Germinal center (tissue), 1 donor: Measurements from ENCODE around the gene TNFRSF11A.

Experiments used
- DNase-seq: peaks from one replicate; pipeline ENCODE4 v3.0.0; 2012; ENCODE audit warnings: mixed read lengths, low spot score

Gene TNFRSF11A

DNA sequence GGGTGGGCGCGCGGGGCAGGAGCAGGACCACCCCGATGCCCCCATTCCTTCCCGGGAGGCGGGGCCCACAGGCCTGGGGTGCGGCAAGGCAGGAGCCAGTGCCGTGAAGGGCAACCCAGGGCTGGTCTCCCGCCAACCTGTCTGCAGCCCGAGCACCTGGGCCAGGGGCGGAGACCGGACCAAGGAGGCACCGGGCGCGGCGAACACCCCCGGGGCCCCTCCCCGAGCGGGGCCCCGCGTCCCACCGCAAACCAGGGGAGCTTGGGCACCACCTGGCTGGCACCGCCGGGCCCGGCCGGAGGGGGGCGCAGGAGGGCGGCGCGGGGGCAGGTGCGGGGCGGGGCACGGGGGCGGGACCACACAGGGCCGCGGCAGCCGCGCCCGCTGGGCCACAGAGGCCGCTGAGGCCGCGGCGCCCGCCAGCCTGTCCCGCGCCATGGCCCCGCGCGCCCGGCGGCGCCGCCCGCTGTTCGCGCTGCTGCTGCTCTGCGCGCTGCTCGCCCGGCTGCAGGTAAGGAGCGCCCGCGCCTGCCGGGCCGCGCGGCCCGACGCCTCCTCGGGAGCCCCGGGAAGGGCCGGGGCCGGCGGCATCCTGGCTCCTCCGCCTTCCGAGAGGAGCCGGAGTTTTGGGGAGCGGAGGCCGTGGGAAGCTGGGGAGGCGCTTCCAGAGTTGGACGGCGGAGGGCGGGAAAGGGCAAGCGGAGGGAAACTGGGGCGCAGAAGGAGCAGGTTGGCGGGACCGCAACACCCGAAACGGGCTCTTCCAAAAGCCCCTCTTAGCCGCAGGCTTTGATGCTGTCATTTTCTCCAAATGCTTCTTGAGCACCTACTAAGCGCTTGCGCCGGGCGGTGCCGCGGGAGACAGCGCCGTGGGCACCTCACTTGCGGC, at the start of gene TNFRSF11A:
Gene TNFRSF11A (plus strand): TSS at position 394 of the 889 bp plus-strand sequence. CDS start 43 bp downstream, at position 437.
- peak; percentile 85 for DNase-seq

- DNase-seq, result no peak
These were observed 48.1 kb upstream of the TNFRSF11A start for GRCh38 chr18:62277045-62277444.

DNA sequence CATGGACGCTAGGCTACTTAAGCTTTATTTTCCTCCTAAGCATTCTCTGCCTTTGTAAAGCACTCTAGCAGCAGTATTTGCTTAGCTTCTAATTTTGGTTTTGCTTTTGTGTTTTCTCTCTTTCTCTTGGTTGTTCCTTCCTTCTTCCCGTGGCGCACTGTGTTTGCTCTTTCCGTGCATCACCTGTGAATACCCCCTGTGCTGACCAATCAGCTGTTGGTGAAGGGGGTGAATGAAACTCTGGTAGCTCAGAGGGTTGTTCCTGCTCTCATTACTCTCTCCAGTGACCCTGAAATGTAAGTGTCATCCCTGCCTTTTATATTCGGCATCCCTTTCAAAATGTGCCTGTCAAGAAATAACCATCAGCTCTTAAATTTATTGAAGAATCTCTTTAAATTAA, 45.5 kb upstream of the TNFRSF11A start:
- DNase-seq, result no peak

GRCh38 chr18:62280058-62280457, 45.1 kb upstream of the TNFRSF11A start:
- DNase-seq, result no peak

DNA sequence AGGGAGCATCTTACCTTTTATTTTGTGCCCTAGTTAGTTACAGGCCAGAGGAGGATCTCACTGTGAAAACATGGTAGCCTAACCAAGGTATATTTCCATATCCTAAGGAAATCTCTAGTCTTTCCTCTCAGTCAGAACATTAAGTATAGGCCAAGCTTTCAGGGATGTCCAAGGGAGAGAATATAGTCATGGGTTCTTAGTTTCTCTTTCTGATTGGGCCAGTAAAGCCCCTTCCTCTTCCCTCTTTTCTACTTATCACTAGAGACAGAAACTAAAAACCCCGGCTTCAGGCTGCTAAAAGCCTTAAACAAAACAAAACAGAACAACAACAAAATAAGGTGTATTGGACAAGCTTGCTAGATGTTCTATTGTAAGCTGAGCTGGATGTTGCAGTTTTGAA, 44.3 kb upstream of the TNFRSF11A start:
- no peak for DNase-seq

DNA sequence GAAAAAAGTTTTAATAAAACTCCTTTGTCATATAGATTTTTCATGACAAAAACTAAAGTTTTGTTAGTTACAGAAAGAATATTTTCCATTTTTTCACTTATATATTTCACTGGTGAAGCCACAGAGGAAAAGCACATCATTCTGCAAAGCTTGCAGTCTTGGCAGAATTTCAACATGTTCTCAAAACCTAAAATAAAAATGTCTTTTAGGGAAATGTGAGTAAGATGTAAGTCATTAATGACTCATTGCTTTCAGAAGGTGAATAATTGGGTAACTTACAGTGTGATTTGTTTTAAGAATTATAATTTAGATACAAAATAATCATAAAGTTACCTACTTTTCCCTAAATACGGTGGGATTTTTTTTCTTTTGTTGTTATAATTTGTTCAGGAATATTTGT, 43.4 kb upstream of the TNFRSF11A start:
- no peak for DNase-seq

GRCh38 chr18:62282188-62282629, 42.9 kb upstream of the TNFRSF11A start:
- no peak for DNase-seq

GRCh38 chr18:62284637-62285036, 40.5 kb upstream of the TNFRSF11A start:
- DNase-seq, result no peak

- DNase-seq, result no peak
These were observed 39.8 kb upstream of the TNFRSF11A start for GRCh38 chr18:62285281-62285680.

DNA sequence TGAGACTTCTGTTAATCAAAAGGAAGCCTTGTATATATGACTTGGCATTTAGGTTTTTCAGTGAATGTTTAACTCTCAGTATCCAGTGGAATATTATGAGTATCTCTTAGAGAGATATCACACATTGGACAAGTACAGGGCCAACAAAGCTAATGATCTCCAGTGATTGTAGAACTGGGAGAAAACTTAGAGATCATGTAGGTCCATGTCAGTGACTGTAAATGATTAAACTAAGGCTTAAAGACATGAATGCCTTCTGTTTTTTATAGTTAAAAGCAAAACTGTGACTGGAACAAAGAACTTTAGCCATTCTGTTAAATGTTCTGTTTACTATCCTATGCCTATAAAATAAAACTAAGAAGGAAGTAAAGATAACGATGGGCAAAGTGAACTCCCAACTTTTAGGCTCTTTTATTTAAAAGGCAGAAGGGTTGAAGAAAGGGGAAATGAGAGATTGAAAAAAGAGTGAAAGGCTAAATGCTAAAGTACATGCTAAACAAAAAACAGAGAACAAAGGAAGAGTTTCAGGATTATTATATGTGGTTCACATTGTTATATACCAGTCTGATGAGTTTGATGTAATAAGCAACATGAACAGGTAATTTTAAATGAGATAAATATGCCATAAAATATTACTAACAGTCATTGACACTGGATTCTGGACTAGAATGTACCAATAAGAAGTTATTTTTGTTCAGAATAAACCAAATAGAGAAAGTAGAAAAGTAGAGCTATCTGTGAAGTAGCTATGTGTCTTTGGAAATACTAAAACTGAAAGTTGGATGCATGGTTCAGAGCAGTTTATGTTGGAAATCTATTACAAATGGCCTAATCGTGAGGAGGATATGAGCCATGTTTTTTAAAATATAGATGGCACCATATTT, 37.1 kb upstream of the TNFRSF11A start:
- DNase-seq, result no peak

DNA sequence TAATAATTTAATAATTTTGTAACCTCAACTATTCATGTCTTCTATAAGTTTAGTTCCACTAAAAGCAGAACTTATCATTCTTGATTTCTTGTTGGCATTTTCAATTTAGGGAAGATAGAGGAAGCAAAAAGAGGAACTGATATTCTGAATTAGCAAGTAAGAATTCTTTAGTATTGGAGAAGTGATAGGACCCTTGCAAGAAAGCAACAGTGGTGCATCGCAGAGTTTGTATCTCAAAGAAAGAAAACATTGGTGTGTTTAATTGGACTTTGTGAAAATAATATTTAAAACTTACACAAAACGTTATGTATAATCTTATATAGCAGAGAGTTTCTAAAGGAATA, 36.5 kb upstream of the TNFRSF11A start:
- DNase-seq, result peak; percentile 46

DNA sequence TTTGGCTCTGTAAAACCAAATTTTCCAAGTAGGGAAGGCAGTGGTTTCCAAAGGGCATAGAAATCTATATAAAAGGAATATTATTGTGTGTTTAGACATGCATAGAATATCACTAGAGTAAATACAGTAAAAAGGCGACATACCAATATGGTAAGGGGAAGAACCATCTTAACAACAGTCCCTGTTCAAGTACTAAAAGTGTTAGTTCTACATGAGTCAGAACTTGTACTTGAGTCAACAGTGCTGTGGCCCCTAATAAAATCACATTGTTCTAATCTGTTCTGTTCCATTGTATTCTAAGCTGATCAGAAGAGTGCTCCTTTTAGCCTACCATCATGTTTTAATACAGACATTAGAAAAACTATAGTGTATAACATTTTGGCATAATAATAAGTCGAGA, 36.1 kb upstream of the TNFRSF11A start:
- no peak for DNase-seq

GRCh38 chr18:62294073-62294472, 31.0 kb upstream of the TNFRSF11A start:
- no peak for DNase-seq

GRCh38 chr18:62300359-62300963, 24.6 kb upstream of the TNFRSF11A start:
- DNase-seq, result no peak

- DNase-seq, result no peak
These were observed 23.8 kb upstream of the TNFRSF11A start for GRCh38 chr18:62301322-62301721.

GRCh38 chr18:62312851-62313250, 12.3 kb upstream of the TNFRSF11A start:
- DNase-seq, result no peak

- no peak for DNase-seq
These were observed 6.6 kb upstream of the TNFRSF11A start for GRCh38 chr18:62318228-62319180.

DNA sequence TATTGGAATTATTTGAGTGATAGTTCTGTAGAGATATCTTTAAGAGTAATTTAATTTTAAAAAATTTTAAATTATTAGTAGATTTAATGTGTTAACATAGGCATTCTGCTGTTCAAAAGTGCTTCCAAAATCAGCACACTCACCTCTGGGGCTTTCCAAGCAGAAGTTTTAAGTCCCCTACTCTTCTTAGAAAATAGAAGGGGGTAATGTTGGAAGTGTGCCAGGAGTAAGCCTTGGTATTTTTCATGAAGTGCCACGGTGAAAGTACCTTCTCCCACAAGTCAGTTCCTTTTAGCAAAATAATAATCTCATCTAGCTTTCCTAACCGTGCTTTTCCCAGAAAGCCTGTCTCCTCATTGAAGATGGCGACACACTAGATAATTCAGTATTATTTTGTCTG, 3.9 kb upstream of the TNFRSF11A start:
- no peak for DNase-seq

- DNase-seq, result no peak
These were observed 1.5 kb upstream of the TNFRSF11A start for GRCh38 chr18:62323483-62324180.

DNA sequence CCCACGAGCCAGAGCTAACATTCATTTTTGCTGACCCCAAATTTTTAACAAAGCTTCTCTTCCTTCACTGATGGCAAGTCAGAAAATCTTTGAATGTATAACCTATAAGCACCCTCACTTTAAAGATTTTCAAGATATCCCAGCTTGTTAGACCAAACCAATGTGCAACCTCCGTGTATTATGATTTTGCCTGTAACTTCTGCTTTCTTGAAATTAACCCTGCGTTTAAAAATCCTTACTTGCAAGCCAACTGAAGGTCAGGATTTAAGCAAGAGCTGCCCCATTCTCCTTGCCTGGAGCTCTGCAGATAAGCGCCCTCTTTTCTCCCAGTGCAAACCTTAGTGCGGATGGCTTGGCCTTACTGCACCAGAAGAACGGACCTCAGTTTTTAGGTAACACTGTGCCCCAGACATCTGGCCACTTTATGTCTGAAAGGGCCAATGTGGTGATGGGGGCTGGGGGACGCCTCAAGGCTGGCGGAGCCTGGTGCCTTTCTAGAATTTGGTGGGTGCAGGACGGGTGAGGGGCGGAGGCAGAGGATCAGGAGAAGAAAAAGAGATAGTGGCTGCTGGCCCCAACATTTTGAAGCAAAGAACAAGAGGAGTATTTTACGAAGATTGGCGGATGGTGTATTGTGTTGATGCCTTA, 805 bp upstream of the TNFRSF11A start:
- no peak for DNase-seq
